Neural progenitor cell (in vitro differentiated cells): ENCODE results near the gene ZFAND3. TPM values are rescaled to one million over a fixed set of nuclear protein-coding genes. Genes with fewer than 3 reads are reported as not detected.
"Not testable (repeated sequence)": the region's sequence is repeated elsewhere in the genome, so short reads cannot be mapped to it uniquely, and the experiment has no call there.

ENCODE experiments used
- DNase-seq: peaks from one replicate; pipeline ENCODE4 v3.0.0-alpha.2; 2016; ENCODE audit warnings: low spot score
- H2AFZ ChIP-seq: fragments of 200-600 bp; sonication (generic); replicated peaks from 2 replicates; pipeline ENCODE4 v1.6.1; 2016; ENCODE audit warnings: antibody characterized with exemption
- H3F3A ChIP-seq: fragments of 200-600 bp; sonication (generic); 2 replicates; pipeline ENCODE4 v1.6.1; 2016; ENCODE audit warnings: antibody characterized with exemption, low read depth
- H3K27ac ChIP-seq: fragments of 200-600 bp; sonication (generic); 2 replicates; pipeline ENCODE4 v1.5.1; 2016; ENCODE audit warnings: mild to moderate bottlenecking
- H3K27me3 ChIP-seq: fragments of 200-600 bp; sonication (generic); 2 replicates; pipeline ENCODE4 v1.6.1; 2016; ENCODE audit warnings: mild to moderate bottlenecking, moderate library complexity
- H3K36me3 ChIP-seq: fragments of 200-600 bp; sonication (generic); 2 replicates; pipeline ENCODE4 v1.5.1; 2016
- H3K4me1 ChIP-seq: fragments of 200-600 bp; sonication (generic); 2 replicates; pipeline ENCODE4 v1.6.1; 2016; ENCODE audit warnings: mixed run types
- H3K4me2 ChIP-seq: fragments of 200-600 bp; sonication (generic); 2 replicates; pipeline ENCODE4 v1.6.1; 2016
- H3K4me3 ChIP-seq: fragments of 200-600 bp; sonication (generic); 2 replicates; pipeline ENCODE4 v1.5.1; 2016
- H3K79me2 ChIP-seq: fragments of 200-600 bp; sonication (generic); 2 replicates; pipeline ENCODE4 v1.6.1; 2016; ENCODE audit warnings: low read depth
- H3K9ac ChIP-seq: fragments of 200-600 bp; sonication (generic); 2 replicates; pipeline ENCODE4 v1.6.1; 2016
- H3K9me3 ChIP-seq: fragments of 200-600 bp; sonication (generic); 2 replicates; pipeline ENCODE4 v1.5.1; 2016; ENCODE audit warnings: low read depth
- H4K20me1 ChIP-seq: fragments of 200-600 bp; sonication (generic); 2 replicates; pipeline ENCODE4 v1.6.1; 2016; ENCODE audit warnings: low read depth
- H3K27ac Mint-ChIP-seq: 3 replicates; pipeline ENCODE4 v1.8.0; 2021; ENCODE audit warnings: mixed read lengths
- H3K27me3 Mint-ChIP-seq: 2 replicates; pipeline ENCODE4 v1.8.0; 2022; ENCODE audit warnings: low read depth, mild to moderate bottlenecking, inconsistent platforms, moderate library complexity, mixed read lengths; ENCODE audit not compliant: insufficient read depth
- H3K36me3 Mint-ChIP-seq: 3 replicates; pipeline ENCODE4 v1.8.0; 2021; ENCODE audit warnings: mixed read lengths
- H3K4me1 Mint-ChIP-seq: 3 replicates; pipeline ENCODE4 v1.8.0; 2021; ENCODE audit warnings: mixed read lengths
- H3K4me3 Mint-ChIP-seq: 3 replicates; pipeline ENCODE4 v1.8.0; 2021; ENCODE audit warnings: mild to moderate bottlenecking, moderate library complexity, mixed read lengths
- H3K9me3 Mint-ChIP-seq: 3 replicates; pipeline ENCODE4 v1.8.0; 2020; ENCODE audit warnings: mixed read lengths
- CTCF ChIP-seq: fragments of 200-600 bp; sonication (generic); IDR thresholded peaks from 2 replicates; pipeline ENCODE4 v1.5.1; 2017; ENCODE audit warnings: antibody characterized with exemption, mild to moderate bottlenecking
- EZH2 ChIP-seq: fragments of 200-600 bp; sonication (generic); IDR thresholded peaks from 2 replicates; pipeline ENCODE4 v1.6.1; 2017; ENCODE audit warnings: antibody characterized with exemption, mild to moderate bottlenecking, moderate library complexity
- EZH2phosphoT487 ChIP-seq: fragments of 200-600 bp; sonication (generic); IDR thresholded peaks from 2 replicates; pipeline ENCODE4 v1.6.1; 2017; ENCODE audit warnings: antibody characterized with exemption
- total RNA-seq: library from RNA; depleted of rRNA; stranded (reverse); fragments of >200 nt; gene quantifications from 2 replicates; pipeline ENCODE4 v1.2.3, GENCODE V29; 2015; ENCODE audit warnings: low replicate concordance

Gene ZFAND3
- total RNA-seq, 1 donor from 2014 or later: 24.3 TPM

- Mint-ChIP-seq H3K27ac (no peak overlapping the region), H3K9me3 (peaks cover 19% of the 10 kb centered on the region), H3K4me1 (no peaks in the 10 kb centered on the region), H3K27me3 (no peaks in the 10 kb centered on the region), H3K36me3 (peaks cover 10% of the 10 kb centered on the region), H3K4me3 (no peak overlapping the region)
- H3K4me2 ChIP-seq: no peak overlapping the region
- H3K4me1 ChIP-seq: peaks cover 17% of the 10 kb centered on the region
- H3K79me2 ChIP-seq: peaks cover 98% of the 10 kb centered on the region
- peaks cover 6% of the 10 kb centered on the region for H3K36me3 ChIP-seq
- no peaks in the 10 kb centered on the region for H3F3A ChIP-seq
- DNase-seq: no peak
- peaks cover 45% of the 10 kb centered on the region for H4K20me1 ChIP-seq
- H3K27ac ChIP-seq: no peak overlapping the region
- H3K27me3 ChIP-seq: no peaks in the 10 kb centered on the region
- no peak overlapping the region for H3K4me3 ChIP-seq
- no peaks in the 10 kb centered on the region for H3K9me3 ChIP-seq
- H3K9ac ChIP-seq: no peak overlapping the region
- no peak overlapping the region for H2AFZ ChIP-seq
- TF ChIP-seq EZH2phosphoT487 (no peak), EZH2 (no peak), CTCF (no peak)
These were observed 126.5 kb downstream of the ZFAND3 start for GRCh38 chr6:37946057-37946456.

- no peaks in the 10 kb centered on the region for H3K27me3 Mint-ChIP-seq
- DNase-seq: no peak
- H3K4me2 ChIP-seq: no peak overlapping the region
- no peaks in the 10 kb centered on the region for H3K27me3 ChIP-seq
- TF ChIP-seq CTCF (no peak), EZH2 (no peak), EZH2phosphoT487 (no peak)
- H3K27ac ChIP-seq: no peak overlapping the region
- no peaks in the 10 kb centered on the region for H3K9me3 ChIP-seq
- peaks cover 25% of the 10 kb centered on the region for H3K9me3 Mint-ChIP-seq
- peaks cover 100% of the 10 kb centered on the region for H3K79me2 ChIP-seq
- peaks cover 7% of the 10 kb centered on the region for H3K4me1 ChIP-seq
- peaks cover 6% of the 10 kb centered on the region for H3K36me3 ChIP-seq
- H2AFZ ChIP-seq: no peak overlapping the region
- no peaks in the 10 kb centered on the region for H3K4me1 Mint-ChIP-seq
- peaks cover 33% of the 10 kb centered on the region for H4K20me1 ChIP-seq
- H3K27ac Mint-ChIP-seq: no peak overlapping the region
- H3K4me3 Mint-ChIP-seq: no peak overlapping the region
- no peak overlapping the region for H3K9ac ChIP-seq
- H3K36me3 Mint-ChIP-seq: peaks cover 17% of the 10 kb centered on the region
- no peaks in the 10 kb centered on the region for H3F3A ChIP-seq
- no peak overlapping the region for H3K4me3 ChIP-seq
These were observed 127.9 kb downstream of the ZFAND3 start for GRCh38 chr6:37947468-37947867.

- not testable (repeated sequence) for DNase-seq, H3K4me3 Mint-ChIP-seq, H3F3A ChIP-seq, H3K4me1 Mint-ChIP-seq, H3K4me2 ChIP-seq, H3K4me3 ChIP-seq, H3K27ac ChIP-seq, H3K27ac Mint-ChIP-seq, H3K9me3 ChIP-seq, H2AFZ ChIP-seq, H3K27me3 Mint-ChIP-seq, H3K27me3 ChIP-seq, H3K4me1 ChIP-seq, H3K36me3 ChIP-seq, H3K9ac ChIP-seq
- Mint-ChIP-seq H3K36me3 (peaks cover 17% of the 10 kb centered on the region), H3K9me3 (peaks cover 25% of the 10 kb centered on the region)
- Histone ChIP-seq H3K79me2 (peaks cover 100% of the 10 kb centered on the region), H4K20me1 (peaks cover 29% of the 10 kb centered on the region)
These were observed 129.1 kb downstream of the ZFAND3 start for GRCh38 chr6:37948584-37948983.

- Histone ChIP-seq H3K36me3 (peaks cover 6% of the 10 kb centered on the region), H3F3A (no peaks in the 10 kb centered on the region), H3K79me2 (peaks cover 100% of the 10 kb centered on the region), H3K4me1 (no peaks in the 10 kb centered on the region), H4K20me1 (peaks cover 28% of the 10 kb centered on the region), H2AFZ (no peak overlapping the region), H3K27ac (no peak overlapping the region), H3K9me3 (no peaks in the 10 kb centered on the region), H3K4me2 (no peak overlapping the region), H3K9ac (no peak overlapping the region), H3K4me3 (no peak overlapping the region), H3K27me3 (no peaks in the 10 kb centered on the region)
- no peak for TF ChIP-seq CTCF
- TF ChIP-seq EZH2: no peak
- TF ChIP-seq EZH2phosphoT487: no peak
- H3K36me3 Mint-ChIP-seq: peaks cover 17% of the 10 kb centered on the region
- no peaks in the 10 kb centered on the region for H3K27me3 Mint-ChIP-seq
- no peak for DNase-seq
- H3K9me3 Mint-ChIP-seq: peaks cover 25% of the 10 kb centered on the region
- no peak overlapping the region for H3K27ac Mint-ChIP-seq
- H3K4me3 Mint-ChIP-seq: no peak overlapping the region
- H3K4me1 Mint-ChIP-seq: no peaks in the 10 kb centered on the region
These were observed 132.5 kb downstream of the ZFAND3 start for GRCh38 chr6:37952027-37952426.
